Fibroblast of pulmonary artery (primary cell): Measurements from ENCODE around the gene PINLYP.

Experiments
- DNase-seq: peaks from one replicate; pipeline ENCODE4 v3.0.0-alpha.2; 2010; ENCODE audit warnings: low read depth
- H3K4me3 ChIP-seq: replicated peaks from 2 replicates; pipeline ENCODE4 v1.5.1; 2011; ENCODE audit warnings: low read depth, mild to moderate bottlenecking, control low read depth, low read length, moderate library complexity
- CTCF ChIP-seq: IDR thresholded peaks from 2 replicates; pipeline ENCODE4 v1.5.1; 2011; ENCODE audit warnings: mild to moderate bottlenecking, control low read depth, low read length, inconsistent platforms; ENCODE audit errors: missing control alignments

The PINLYP gene

GRCh38 chr19:43560687-43561086 lies 14.9 kb upstream of the PINLYP start:
- DNase-seq: no peak
- no peak for TF ChIP-seq CTCF
- H3K4me3 ChIP-seq: no peak overlapping the region

GRCh38 chr19:43561139-43561970 lies 14.2 kb upstream of the PINLYP start:
- no peak for DNase-seq
- no peak overlapping the region for H3K4me3 ChIP-seq
- TF ChIP-seq CTCF: no peak

- no peak overlapping the region for H3K4me3 ChIP-seq
- DNase-seq: no peak
- TF ChIP-seq CTCF: no peak
Measured at GRCh38 chr19:43562226-43562697, 13.3 kb upstream of the PINLYP start.

GRCh38 chr19:43562698-43563241 lies 12.8 kb upstream of the PINLYP start:
- DNase-seq: peak; percentile 84
- no peak overlapping the region for H3K4me3 ChIP-seq
- TF ChIP-seq CTCF: no peak

- no peak overlapping the region for H3K4me3 ChIP-seq
- no peak for DNase-seq
- no peak for TF ChIP-seq CTCF
Measured at GRCh38 chr19:43563816-43564457, 11.7 kb upstream of the PINLYP start.

GRCh38 chr19:43564800-43565199 lies 10.8 kb upstream of the PINLYP start:
- no peak for TF ChIP-seq CTCF
- no peak for DNase-seq
- no peak overlapping the region for H3K4me3 ChIP-seq
